Calu3 (cell line): ENCODE measurements around the gene ELMOD3. TPM values are rescaled to one million over a fixed set of nuclear protein-coding genes. Genes with fewer than 3 reads are reported as not detected.
"Not testable (repeated sequence)": the region's sequence is repeated elsewhere in the genome, so short reads cannot be mapped to it uniquely, and the experiment has no call there.

Experiments used
- BruUV-seq: library from RNA; stranded (reverse); fragments of 400-500 nt; replicated peaks from 2 replicates; lab custom pipeline; 2021; lab: Mats Ljungman, UMichigan
- CTCF ChIA-PET: fragments of 300-600 bp; sonication (Branson Sonifier 250); formaldehyde crosslinking; loops from one replicate; lab custom pipeline; 2022; ENCODE audit warnings: antibody characterized with exemption; lab: Charles Lee
- DNase-seq: peaks from one replicate; pipeline ENCODE4 v3.0.0; 2022
- H3K27ac Mint-ChIP-seq: one replicate; pipeline ENCODE4 v1.8.0; 2022; ENCODE audit warnings: mixed read lengths; ENCODE audit not compliant: unreplicated experiment
- H3K27me3 Mint-ChIP-seq: one replicate; pipeline ENCODE4 v1.8.0; 2022; ENCODE audit warnings: mixed read lengths; ENCODE audit not compliant: unreplicated experiment
- H3K36me3 Mint-ChIP-seq: one replicate; pipeline ENCODE4 v1.8.0; 2022; ENCODE audit warnings: mild to moderate bottlenecking, moderate library complexity, mixed read lengths; ENCODE audit not compliant: insufficient read depth, unreplicated experiment
- H3K4me1 Mint-ChIP-seq: one replicate; pipeline ENCODE4 v1.8.0; 2022; ENCODE audit warnings: mild to moderate bottlenecking, low read depth, mixed read lengths; ENCODE audit not compliant: unreplicated experiment
- H3K4me3 Mint-ChIP-seq: one replicate; pipeline ENCODE4 v1.8.0; 2022; ENCODE audit warnings: mild to moderate bottlenecking, low read depth, moderate library complexity, mixed read lengths; ENCODE audit not compliant: unreplicated experiment
- H3K9me3 Mint-ChIP-seq: one replicate; pipeline ENCODE4 v1.8.0; 2022; ENCODE audit warnings: low read depth, mixed read lengths; ENCODE audit not compliant: unreplicated experiment
- intact Hi-C: fragments of 100-400 bp; cut with micrococcal nuclease; formaldehyde crosslinking; loops from one replicate; pipeline ENCODE4 v1.10.0; 2022; ENCODE audit not compliant: unreplicated experiment
- total RNA-seq: library from RNA; stranded (reverse); gene quantifications from 2 replicates; pipeline ENCODE4 v1.2.3, GENCODE V29; 2022
- TF ChIP-seq, protein P1 (sequence below): fragments of 200-600 bp; IDR thresholded peaks from one replicate; pipeline ENCODE4 v1.8.0; 2022; ENCODE audit warnings: antibody characterized with exemption; ENCODE audit not compliant: unreplicated experiment

The ELMOD3 gene
- total RNA-seq, 1 experiment from 2014 or later, result 12.9 TPM

DNA sequence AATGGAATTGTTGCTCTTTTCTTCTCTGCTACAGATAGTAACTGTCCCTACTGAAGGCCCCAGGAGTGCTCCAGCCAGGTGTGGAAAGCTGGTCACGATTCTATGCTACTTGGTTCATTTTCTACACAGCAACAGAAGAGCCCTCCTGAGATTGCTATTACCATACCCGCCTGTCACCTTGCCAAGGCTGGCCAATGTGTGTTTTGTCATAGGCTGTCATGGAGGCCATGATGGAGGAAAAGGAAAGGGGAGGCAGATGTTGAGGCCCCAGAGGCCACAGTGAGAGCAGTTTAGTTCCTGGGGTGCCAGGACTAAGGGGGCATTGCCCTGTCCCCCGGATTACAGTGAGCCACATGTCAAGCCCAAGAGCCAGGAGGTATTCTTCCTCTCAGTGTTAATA, 952 bp downstream of the ELMOD3 start:
- no TSS peak for BruUV-seq
- no peaks in the 10 kb centered on the region for H3K27me3 Mint-ChIP-seq
- H3K27ac Mint-ChIP-seq, result no peak overlapping the region
- intact Hi-C loops, result no loop called here
- no peaks in the 10 kb centered on the region for H3K9me3 Mint-ChIP-seq
- TF ChIP-seq, protein P1, sequence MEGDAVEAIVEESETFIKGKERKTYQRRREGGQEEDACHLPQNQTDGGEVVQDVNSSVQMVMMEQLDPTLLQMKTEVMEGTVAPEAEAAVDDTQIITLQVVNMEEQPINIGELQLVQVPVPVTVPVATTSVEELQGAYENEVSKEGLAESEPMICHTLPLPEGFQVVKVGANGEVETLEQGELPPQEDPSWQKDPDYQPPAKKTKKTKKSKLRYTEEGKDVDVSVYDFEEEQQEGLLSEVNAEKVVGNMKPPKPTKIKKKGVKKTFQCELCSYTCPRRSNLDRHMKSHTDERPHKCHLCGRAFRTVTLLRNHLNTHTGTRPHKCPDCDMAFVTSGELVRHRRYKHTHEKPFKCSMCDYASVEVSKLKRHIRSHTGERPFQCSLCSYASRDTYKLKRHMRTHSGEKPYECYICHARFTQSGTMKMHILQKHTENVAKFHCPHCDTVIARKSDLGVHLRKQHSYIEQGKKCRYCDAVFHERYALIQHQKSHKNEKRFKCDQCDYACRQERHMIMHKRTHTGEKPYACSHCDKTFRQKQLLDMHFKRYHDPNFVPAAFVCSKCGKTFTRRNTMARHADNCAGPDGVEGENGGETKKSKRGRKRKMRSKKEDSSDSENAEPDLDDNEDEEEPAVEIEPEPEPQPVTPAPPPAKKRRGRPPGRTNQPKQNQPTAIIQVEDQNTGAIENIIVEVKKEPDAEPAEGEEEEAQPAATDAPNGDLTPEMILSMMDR, result no peak
- DNase-seq, result no peak
- peaks cover 35% of the 10 kb centered on the region for H3K36me3 Mint-ChIP-seq
- peak overlapping the region; percentile 96 for H3K4me3 Mint-ChIP-seq
- CTCF ChIA-PET, result interaction anchor here (0.7 to 1.5 kb wide), 3 partner anchors 12 to 183 kb away, joined by 3 to 6 read pairs (median 3); partner anchors contain the start of genes MAT2A and TGOLN2
- no peaks in the 10 kb centered on the region for H3K4me1 Mint-ChIP-seq

DNA sequence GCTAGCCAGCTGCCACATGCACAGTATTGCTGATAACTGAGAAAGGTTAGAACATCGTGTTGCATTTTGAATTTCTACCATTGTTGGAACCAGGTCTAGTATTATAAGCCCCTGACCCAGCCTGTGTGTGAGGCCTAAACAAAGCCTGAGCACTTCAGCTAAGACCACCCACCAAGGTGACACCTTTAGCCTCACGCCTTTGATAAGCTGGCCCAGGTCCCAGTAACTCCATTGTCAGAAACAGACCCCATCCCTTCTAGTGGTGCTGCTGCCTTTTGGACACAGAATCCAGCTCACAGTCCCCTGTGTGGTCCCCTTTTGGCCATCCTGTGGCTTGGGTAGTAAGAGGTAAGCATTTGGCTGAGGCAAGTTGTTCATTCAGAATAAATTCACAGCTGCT, 1.6 kb downstream of the ELMOD3 start:
- Mint-ChIP-seq H3K27me3 (no peaks in the 10 kb centered on the region), H3K36me3 (peaks cover 28% of the 10 kb centered on the region), H3K27ac (no peak overlapping the region), H3K4me3 (no peak overlapping the region), H3K4me1 (no peaks in the 10 kb centered on the region), H3K9me3 (no peaks in the 10 kb centered on the region)
- DNase-seq, result no peak
- intact Hi-C loops, result no loop called here
- TF ChIP-seq, protein P1, result no peak
- CTCF ChIA-PET, result no interaction called here
- no TSS peak for BruUV-seq

DNA sequence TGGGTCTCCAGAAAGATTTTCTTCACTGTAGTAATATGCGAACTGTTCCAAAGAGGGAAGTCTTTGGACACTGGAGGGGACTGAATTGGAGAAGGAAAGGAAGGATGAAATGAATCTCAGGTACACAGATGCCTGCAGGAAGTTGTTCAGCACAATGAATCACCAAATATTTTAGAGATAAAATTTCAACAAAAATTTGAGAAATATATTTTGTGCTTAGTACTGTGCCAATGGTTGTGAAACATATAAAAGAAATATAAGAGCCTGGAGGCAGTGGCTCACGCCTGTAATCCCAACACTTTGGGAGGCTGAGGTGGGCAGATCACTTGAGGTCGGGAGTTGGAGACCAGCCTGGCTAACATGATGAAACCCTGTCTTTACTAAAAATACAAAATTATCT, 3.2 kb downstream of the ELMOD3 start:
- Mint-ChIP-seq H3K27ac (no peak overlapping the region), H3K36me3 (peaks cover 31% of the 10 kb centered on the region), H3K4me1 (no peaks in the 10 kb centered on the region), H3K27me3 (no peaks in the 10 kb centered on the region), H3K9me3 (no peaks in the 10 kb centered on the region), H3K4me3 (no peak overlapping the region)
- no peak for DNase-seq
- BruUV-seq, result no TSS peak
- intact Hi-C loops, result no loop called here
- TF ChIP-seq, protein P1, result no peak
- CTCF ChIA-PET, result no interaction called here

DNA sequence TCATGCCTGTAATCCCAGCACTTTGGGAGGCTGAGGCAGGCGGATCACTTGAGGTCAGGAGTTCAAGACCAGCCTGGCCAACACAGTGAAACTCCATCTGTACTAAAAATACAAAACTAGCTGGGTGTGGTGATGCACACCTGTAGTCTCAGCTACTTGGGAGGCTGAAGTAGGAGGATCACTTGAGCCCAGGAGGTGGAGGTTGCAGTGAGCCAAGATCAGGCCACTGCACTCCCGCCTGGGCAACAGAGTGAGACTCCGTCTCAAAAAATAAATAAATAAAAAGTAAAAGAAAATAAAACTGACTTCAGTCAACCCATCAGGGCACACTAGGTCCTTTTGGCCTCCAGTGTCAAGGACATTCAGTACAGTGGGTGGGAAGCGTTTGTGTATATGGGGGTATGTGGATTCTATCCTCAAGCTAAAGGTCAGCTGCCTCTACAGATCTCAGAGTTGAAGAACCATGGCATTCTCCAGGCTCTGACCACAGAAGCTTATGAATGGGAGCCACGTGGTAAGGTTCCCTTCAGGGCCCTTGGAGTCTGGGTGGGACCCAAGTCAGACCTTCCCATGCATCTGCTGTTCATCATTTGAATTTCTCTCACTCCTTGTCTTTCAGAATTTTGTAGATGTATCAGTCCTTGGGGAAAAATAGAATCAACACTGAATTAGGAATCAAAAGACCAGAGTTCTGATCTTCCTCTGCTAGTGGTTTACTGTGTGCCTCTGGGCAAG, 8.3 kb downstream of the ELMOD3 start:
- peaks cover 11% of the 10 kb centered on the region for H3K36me3 Mint-ChIP-seq
- intact Hi-C loops, H3K27me3 Mint-ChIP-seq, DNase-seq, H3K9me3 Mint-ChIP-seq, CTCF ChIA-PET, H3K4me1 Mint-ChIP-seq, H3K27ac Mint-ChIP-seq, H3K4me3 Mint-ChIP-seq, BruUV-seq: not testable (repeated sequence)

DNA sequence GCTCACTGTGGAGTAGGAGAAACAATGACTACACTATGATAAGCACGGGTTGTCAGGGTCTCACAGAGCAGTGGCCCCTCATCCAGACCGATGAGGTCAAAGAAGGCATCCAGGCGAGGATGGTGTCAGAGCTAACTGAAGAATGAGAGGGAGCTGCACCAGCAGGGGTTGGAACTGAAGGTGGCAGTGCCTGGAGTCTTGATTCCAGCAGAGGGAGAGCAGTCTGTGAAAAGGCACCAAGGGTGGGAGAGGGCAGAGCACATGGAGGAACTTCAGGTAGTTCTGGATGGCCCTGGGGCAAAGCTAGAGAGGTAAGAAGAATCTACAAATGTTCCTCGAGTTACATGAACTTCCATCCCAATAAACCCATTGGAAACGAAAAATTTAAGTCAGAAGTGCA, 12.6 kb downstream of the ELMOD3 start:
- Mint-ChIP-seq H3K4me1 (no peaks in the 10 kb centered on the region), H3K27me3 (no peaks in the 10 kb centered on the region), H3K36me3 (peaks cover 8% of the 10 kb centered on the region), H3K9me3 (no peaks in the 10 kb centered on the region), H3K27ac (no peak overlapping the region), H3K4me3 (no peak overlapping the region)
- intact Hi-C loops, result no loop called here
- no peak for DNase-seq
- BruUV-seq, result no TSS peak
- TF ChIP-seq, protein P1, result no peak
- CTCF ChIA-PET, result interaction anchor here (0.5 kb wide), 1 partner anchor 12 kb away, joined by 3 read pairs; no protein-coding TSS in a partner anchor
